ENCODE measurements around the gene SCAF1.
"Not testable (repeated sequence)": the region's sequence is repeated elsewhere in the genome, so short reads cannot be mapped to it uniquely, and the experiment has no call there.

Gene SCAF1

GRCh38 chr19:49614096-49614833 is 27.7 kb upstream of the SCAF1 start:
- DNase-seq, result no peak

GRCh38 chr19:49615861-49616260 is 26.1 kb upstream of the SCAF1 start:
- DNase-seq, result no peak

- DNase-seq, result no peak
Measured at GRCh38 chr19:49616532-49616931, 25.5 kb upstream of the SCAF1 start.

GRCh38 chr19:49616945-49617344 is 25.1 kb upstream of the SCAF1 start:
- no peak for DNase-seq

GRCh38 chr19:49617860-49618259 is 24.1 kb upstream of the SCAF1 start:
- not testable (repeated sequence) for DNase-seq

- no peak for DNase-seq
Measured at GRCh38 chr19:49624967-49625910, 16.8 kb upstream of the SCAF1 start.

- no peak for DNase-seq
Measured at GRCh38 chr19:49626226-49626625, 15.8 kb upstream of the SCAF1 start.

GRCh38 chr19:49629659-49630058 is 12.3 kb upstream of the SCAF1 start:
- no peak for DNase-seq

- no peak for DNase-seq
Measured at GRCh38 chr19:49631014-49631588, 10.9 kb upstream of the SCAF1 start.

- no peak for DNase-seq
Measured at GRCh38 chr19:49631610-49632192, 10.3 kb upstream of the SCAF1 start.

- DNase-seq, result no peak
Measured at GRCh38 chr19:49632576-49632975, 9.4 kb upstream of the SCAF1 start.

- not testable (repeated sequence) for DNase-seq
Measured at GRCh38 chr19:49633273-49633672, 8.7 kb upstream of the SCAF1 start.

- no peak for DNase-seq
Measured at GRCh38 chr19:49635530-49636232, 6.3 kb upstream of the SCAF1 start.

- no peak for DNase-seq
Measured at GRCh38 chr19:49636233-49636932, 5.6 kb upstream of the SCAF1 start.

GRCh38 chr19:49637821-49638738 is 3.9 kb upstream of the SCAF1 start:
- DNase-seq, result no peak

- no peak for DNase-seq
Measured at GRCh38 chr19:49639401-49640112, 2.5 kb upstream of the SCAF1 start.

GRCh38 chr19:49640113-49640898 is 1.7 kb upstream of the SCAF1 start, which contains the start of gene RRAS:
Gene RRAS, minus strand, starts transcription at chr19:49640143. Its CDS starts 45 bp downstream, at chr19:49640098.
- peak; percentile 100 for DNase-seq

- no peak for DNase-seq
Measured at GRCh38 chr19:49642492-49643035, 555 bp downstream of the SCAF1 start.

GRCh38 chr19:49643466-49643865 is 1.5 kb downstream of the SCAF1 start:
- no peak for DNase-seq

All from activated effector memory CD4-positive, alpha-beta T cell treated with anti-CD3 and anti-CD28 coated beads, Interleukin-2, amount 50 U/mL, for 16 hours (primary cell).